Measurements from ENCODE around the gene INTS11.
A peak's percentile ranks its signal among the peaks of the same experiment; 100 is the strongest.

Gene INTS11

GRCh38 chr1:1361982-1362423 lies 37.5 kb upstream of the INTS11 start:
- Histone ChIP-seq H3K4me3 (ENCODE audit: low read depth, low read length) (no peak overlapping the region), H2AFZ (ENCODE audit: insufficient read depth, low read length, poor library complexity) (no peak overlapping the region), H3K18ac (ENCODE audit: low read length) (no peak overlapping the region), H2BK12ac (ENCODE audit: low read length) (peak overlapping the region; percentile 19), H3K9me3 (ENCODE audit: insufficient read depth, low read depth, low read length) (peaks cover 7% of the 10 kb centered on the region), H2BK5ac (ENCODE audit: low read depth, low read length, poor library complexity) (no peak overlapping the region), H4K8ac (ENCODE audit: low read depth, low read length) (peak overlapping the region; percentile 8), H3K27me3 (ENCODE audit: insufficient read depth, low read length) (no peaks in the 10 kb centered on the region), H2AK5ac (ENCODE audit: low read length) (no peak overlapping the region), H4K91ac (ENCODE audit: low read depth, low read length) (peak overlapping the region; percentile 7), H3K14ac (ENCODE audit: low read length) (no peak overlapping the region), H3K9ac (ENCODE audit: low read length) (no peak overlapping the region), H4K12ac (ENCODE audit: low read depth, low read length) (no peak overlapping the region), H3K23ac (ENCODE audit: low read length) (no peak overlapping the region), H2BK120ac (ENCODE audit: insufficient read depth, low read length, poor library complexity) (peak overlapping the region; percentile 14), H3K4ac (ENCODE audit: low read depth, low read length) (no peak overlapping the region), H3K79me2 (ENCODE audit: control insufficient read depth, insufficient read depth, low read length, poor library complexity) (peaks cover 21% of the 10 kb centered on the region), H3K36me3 (ENCODE audit: control insufficient read depth in 1 of 2, insufficient read depth in 2 of 2, low read length in 2 of 2) (no peaks in the 10 kb centered on the region), H3K79me1 (ENCODE audit: low read length) (peaks cover 42% of the 10 kb centered on the region), H3K4me1 (ENCODE audit: control insufficient read depth in 1 of 2, insufficient read depth in 2 of 2, low read length in 2 of 2) (peaks cover 26 to 30% of the 10 kb centered on the region in 2 experiments), H3K27ac (ENCODE audit: low read depth, low read length) (peak overlapping the region; percentile 97), H3K4me2 (ENCODE audit: low read length) (no peak overlapping the region)
- WGBS (ENCODE audit: extremely low coverage, insufficient coverage, insufficient read length): no CpG with 5 or more reads among the region's 13 CpGs
- DNase-seq: peak; percentile 73 to 83

- H2BK120ac ChIP-seq (ENCODE audit: insufficient read depth, low read length, poor library complexity): peak overlapping the region; percentile 69
- peak overlapping the region; percentile 71 for H4K91ac ChIP-seq (ENCODE audit: low read depth, low read length)
- H3K4me2 ChIP-seq (ENCODE audit: low read length): no peak overlapping the region
- peak overlapping the region; percentile 24 for H2BK5ac ChIP-seq (ENCODE audit: low read depth, low read length, poor library complexity)
- H3K36me3 ChIP-seq (ENCODE audit: control insufficient read depth in 1 of 2, insufficient read depth in 2 of 2, low read length in 2 of 2): no peaks in the 10 kb centered on the region
- peak overlapping the region; percentile 3 for H3K4ac ChIP-seq (ENCODE audit: low read depth, low read length)
- H2AK5ac ChIP-seq (ENCODE audit: low read length): peak overlapping the region; percentile 45
- peak overlapping the region; percentile 24 for H3K18ac ChIP-seq (ENCODE audit: low read length)
- peaks cover 4% of the 10 kb centered on the region for H3K9me3 ChIP-seq (ENCODE audit: insufficient read depth, low read depth, low read length)
- peaks cover 24% of the 10 kb centered on the region for H3K79me2 ChIP-seq (ENCODE audit: control insufficient read depth, insufficient read depth, low read length, poor library complexity)
- H3K4me3 ChIP-seq (ENCODE audit: low read depth, low read length): no peak overlapping the region
- no CpG with 5 or more reads among the region's 35 CpGs for WGBS (ENCODE audit: extremely low coverage, insufficient coverage, insufficient read length)
- H2AFZ ChIP-seq (ENCODE audit: insufficient read depth, low read length, poor library complexity): no peak overlapping the region
- H4K12ac ChIP-seq (ENCODE audit: low read depth, low read length): peak overlapping the region; percentile 0
- peak; percentile 56 to 78 for DNase-seq
- H3K4me1 ChIP-seq (ENCODE audit: control insufficient read depth in 1 of 2, insufficient read depth in 2 of 2, low read length in 2 of 2): peaks cover 29 to 34% of the 10 kb centered on the region in 2 experiments
- H4K8ac ChIP-seq (ENCODE audit: low read depth, low read length): peak overlapping the region; percentile 8
- no peak overlapping the region for H3K23ac ChIP-seq (ENCODE audit: low read length)
- no peak overlapping the region for H3K9ac ChIP-seq (ENCODE audit: low read length)
- peak overlapping the region; percentile 97 for H3K27ac ChIP-seq (ENCODE audit: low read depth, low read length)
- peak overlapping the region; percentile 53 for H2BK12ac ChIP-seq (ENCODE audit: low read length)
- peaks cover 46% of the 10 kb centered on the region for H3K79me1 ChIP-seq (ENCODE audit: low read length)
- peak overlapping the region; percentile 74 for H3K14ac ChIP-seq (ENCODE audit: low read length)
- no peaks in the 10 kb centered on the region for H3K27me3 ChIP-seq (ENCODE audit: insufficient read depth, low read length)
Measured at GRCh38 chr1:1361233-1361981, 36.9 kb upstream of the INTS11 start.

GRCh38 chr1:1360506-1361169 lies 36.2 kb upstream of the INTS11 start:
- peaks cover 29 to 34% of the 10 kb centered on the region in 2 experiments for H3K4me1 ChIP-seq (ENCODE audit: control insufficient read depth in 1 of 2, insufficient read depth in 2 of 2, low read length in 2 of 2)
- H2AK5ac ChIP-seq (ENCODE audit: low read length): peak overlapping the region; percentile 45
- no peaks in the 10 kb centered on the region for H3K36me3 ChIP-seq (ENCODE audit: control insufficient read depth in 1 of 2, insufficient read depth in 2 of 2, low read length in 2 of 2)
- H2AFZ ChIP-seq (ENCODE audit: insufficient read depth, low read length, poor library complexity): no peak overlapping the region
- no peak overlapping the region for H4K12ac ChIP-seq (ENCODE audit: low read depth, low read length)
- peak overlapping the region; percentile 3 for H3K4ac ChIP-seq (ENCODE audit: low read depth, low read length)
- peak overlapping the region; percentile 69 for H2BK120ac ChIP-seq (ENCODE audit: insufficient read depth, low read length, poor library complexity)
- H3K27ac ChIP-seq (ENCODE audit: low read depth, low read length): peak overlapping the region; percentile 97
- H3K79me2 ChIP-seq (ENCODE audit: control insufficient read depth, insufficient read depth, low read length, poor library complexity): peaks cover 24% of the 10 kb centered on the region
- peak overlapping the region; percentile 12 for H3K4me2 ChIP-seq (ENCODE audit: low read length)
- H3K27me3 ChIP-seq (ENCODE audit: insufficient read depth, low read length): no peaks in the 10 kb centered on the region
- no CpG with 5 or more reads among the region's 20 CpGs for WGBS (ENCODE audit: extremely low coverage, insufficient coverage, insufficient read length)
- H3K14ac ChIP-seq (ENCODE audit: low read length): peak overlapping the region; percentile 74
- peak overlapping the region; percentile 8 for H4K8ac ChIP-seq (ENCODE audit: low read depth, low read length)
- H2BK5ac ChIP-seq (ENCODE audit: low read depth, low read length, poor library complexity): peak overlapping the region; percentile 24
- peak overlapping the region; percentile 18 for H3K4me3 ChIP-seq (ENCODE audit: low read depth, low read length)
- H3K9me3 ChIP-seq (ENCODE audit: insufficient read depth, low read depth, low read length): no peaks in the 10 kb centered on the region
- peaks cover 46% of the 10 kb centered on the region for H3K79me1 ChIP-seq (ENCODE audit: low read length)
- peak overlapping the region; percentile 71 for H4K91ac ChIP-seq (ENCODE audit: low read depth, low read length)
- H2BK12ac ChIP-seq (ENCODE audit: low read length): peak overlapping the region; percentile 53
- DNase-seq: peak; percentile 91 to 93
- H3K23ac ChIP-seq (ENCODE audit: low read length): no peak overlapping the region
- peak overlapping the region; percentile 24 for H3K18ac ChIP-seq (ENCODE audit: low read length)
- H3K9ac ChIP-seq (ENCODE audit: low read length): no peak overlapping the region

- Histone ChIP-seq H2AK5ac (ENCODE audit: low read length) (peak overlapping the region; percentile 77), H3K27ac (ENCODE audit: low read depth, low read length) (peak overlapping the region; percentile 97), H2BK12ac (ENCODE audit: low read length) (peak overlapping the region; percentile 95), H3K9ac (ENCODE audit: low read length) (peak overlapping the region; percentile 30), H3K36me3 (ENCODE audit: control insufficient read depth in 1 of 2, insufficient read depth in 2 of 2, low read length in 2 of 2) (peaks cover under 1 to 2% of the 10 kb centered on the region in 2 experiments), H3K4ac (ENCODE audit: low read depth, low read length) (peak overlapping the region; percentile 59), H2BK5ac (ENCODE audit: low read depth, low read length, poor library complexity) (peak overlapping the region; percentile 84), H4K12ac (ENCODE audit: low read depth, low read length) (peak overlapping the region; percentile 85), H3K4me2 (ENCODE audit: low read length) (peak overlapping the region; percentile 49), H3K9me3 (ENCODE audit: insufficient read depth, low read depth, low read length) (no peaks in the 10 kb centered on the region), H3K4me1 (ENCODE audit: control insufficient read depth in 1 of 2, insufficient read depth in 2 of 2, low read length in 2 of 2) (peaks cover 30 to 37% of the 10 kb centered on the region in 2 experiments), H3K79me1 (ENCODE audit: low read length) (peaks cover 48% of the 10 kb centered on the region), H3K27me3 (ENCODE audit: insufficient read depth, low read length) (peaks cover under 1% of the 10 kb centered on the region), H4K8ac (ENCODE audit: low read depth, low read length) (peak overlapping the region; percentile 88), H2AFZ (ENCODE audit: insufficient read depth, low read length, poor library complexity) (peak overlapping the region; percentile 14), H4K91ac (ENCODE audit: low read depth, low read length) (peak overlapping the region; percentile 91), H3K14ac (ENCODE audit: low read length) (peak overlapping the region; percentile 94), H3K79me2 (ENCODE audit: control insufficient read depth, insufficient read depth, low read length, poor library complexity) (peaks cover 24% of the 10 kb centered on the region), H3K18ac (ENCODE audit: low read length) (peak overlapping the region; percentile 86), H3K4me3 (ENCODE audit: low read depth, low read length) (no peak overlapping the region), H2BK120ac (ENCODE audit: insufficient read depth, low read length, poor library complexity) (peak overlapping the region; percentile 99), H3K23ac (ENCODE audit: low read length) (no peak overlapping the region)
- peak in 1 of 2 donors; percentile 79 for DNase-seq
- WGBS (ENCODE audit: extremely low coverage, insufficient coverage, insufficient read length): no CpG with 5 or more reads among the region's 28 CpGs
Measured at GRCh38 chr1:1359664-1360468, 35.4 kb upstream of the INTS11 start.
